Ecto neural progenitor cell (in vitro differentiated cells): Measurements from ENCODE around the gene KRT38.
"Not testable (repeated sequence)": the region's sequence is repeated elsewhere in the genome, so short reads cannot be mapped to it uniquely, and the experiment has no call there.

ENCODE experiments used
- DNase-seq: peaks from one replicate; pipeline ENCODE4 v3.0.0-alpha.2; 2018; ENCODE audit warnings: low spot score

The KRT38 gene

GRCh38 chr17:41462705-41463104 lies 21.9 kb upstream of the KRT38 start:
- no peak for DNase-seq

- no peak for DNase-seq
Observed at GRCh38 chr17:41457676-41458075, 16.9 kb upstream of the KRT38 start.

GRCh38 chr17:41456204-41456603 lies 15.4 kb upstream of the KRT38 start:
- no peak for DNase-seq

- DNase-seq = no peak
Observed at GRCh38 chr17:41455236-41455635, 14.5 kb upstream of the KRT38 start.

GRCh38 chr17:41453066-41453465 lies 12.3 kb upstream of the KRT38 start:
- no peak for DNase-seq

- no peak for DNase-seq
Observed at GRCh38 chr17:41452281-41452680, 11.5 kb upstream of the KRT38 start.

- no peak for DNase-seq
Observed at GRCh38 chr17:41451154-41451728, 10.5 kb upstream of the KRT38 start.

GRCh38 chr17:41449008-41449407 lies 8.2 kb upstream of the KRT38 start:
- no peak for DNase-seq

- no peak for DNase-seq
Observed at GRCh38 chr17:41448506-41448905, 7.7 kb upstream of the KRT38 start.

- DNase-seq = no peak
Observed at GRCh38 chr17:41446806-41447205, 6.0 kb upstream of the KRT38 start.

GRCh38 chr17:41444640-41445039 lies 3.9 kb upstream of the KRT38 start:
- DNase-seq = no peak

GRCh38 chr17:41444186-41444585 lies 3.4 kb upstream of the KRT38 start:
- DNase-seq = no peak

GRCh38 chr17:41442739-41443138 lies 2.0 kb upstream of the KRT38 start:
- no peak for DNase-seq

GRCh38 chr17:41439375-41439774 lies 1.4 kb downstream of the KRT38 start:
- DNase-seq = no peak

- DNase-seq = no peak
Observed at GRCh38 chr17:41437769-41438168, 3.0 kb downstream of the KRT38 start.

GRCh38 chr17:41437254-41437653 lies 3.5 kb downstream of the KRT38 start:
- no peak for DNase-seq

- DNase-seq = no peak
Observed at GRCh38 chr17:41434415-41434814, 6.4 kb downstream of the KRT38 start.

GRCh38 chr17:41434005-41434404 lies 6.8 kb downstream of the KRT38 start:
- no peak for DNase-seq

GRCh38 chr17:41433586-41433985 lies 7.2 kb downstream of the KRT38 start:
- no peak for DNase-seq

- not testable (repeated sequence) for DNase-seq
Observed at GRCh38 chr17:41430376-41430775, 10.4 kb downstream of the KRT38 start.

- DNase-seq = no peak
Observed at GRCh38 chr17:41429667-41430066, 11.1 kb downstream of the KRT38 start.

GRCh38 chr17:41428591-41429291 lies 12.0 kb downstream of the KRT38 start:
- no peak for DNase-seq

GRCh38 chr17:41424111-41424635 lies 16.6 kb downstream of the KRT38 start, which contains the start of gene KRT37:
Gene KRT37 (minus strand): TSS chr17:41424585. CDS start chr17:41424523, 62 bp downstream.
- DNase-seq = no peak

- not testable (repeated sequence) for DNase-seq
Observed at GRCh38 chr17:41422586-41422985, 18.2 kb downstream of the KRT38 start.
